ENCODE measurements around the gene PGAP6.
"Not testable (repeated sequence)": the region's sequence is repeated elsewhere in the genome, so short reads cannot be mapped to it uniquely, and the experiment has no call there.

Gene PGAP6

GRCh38 chr16:366476-366875 is 15.3 kb downstream of the PGAP6 start:
- no peak for DNase-seq

- no peak for DNase-seq
These were observed 16.9 kb downstream of the PGAP6 start for GRCh38 chr16:364595-365491.

- no peak for DNase-seq
These were observed 17.9 kb downstream of the PGAP6 start for GRCh38 chr16:363766-364490.

- DNase-seq: no peak
These were observed 18.5 kb downstream of the PGAP6 start for GRCh38 chr16:363110-363765.

- not testable (repeated sequence) for DNase-seq
These were observed 19.1 kb downstream of the PGAP6 start for GRCh38 chr16:362702-362999.

GRCh38 chr16:361872-362701 is 19.7 kb downstream of the PGAP6 start:
- peak; percentile 76 to 80 for DNase-seq

GRCh38 chr16:361341-361871 is 20.4 kb downstream of the PGAP6 start:
- no peak for DNase-seq

GRCh38 chr16:360698-361336 is 21.0 kb downstream of the PGAP6 start:
- DNase-seq: no peak

GRCh38 chr16:359871-360697 is 21.7 kb downstream of the PGAP6 start:
- DNase-seq: no peak

GRCh38 chr16:359067-359763 is 22.6 kb downstream of the PGAP6 start:
- DNase-seq: no peak

- DNase-seq: no peak
These were observed 25.0 kb downstream of the PGAP6 start for GRCh38 chr16:356741-357140.

- no peak for DNase-seq
These were observed 26.8 kb downstream of the PGAP6 start for GRCh38 chr16:354971-355461.

GRCh38 chr16:354291-354881 is 27.4 kb downstream of the PGAP6 start:
- DNase-seq: no peak

- no peak for DNase-seq
These were observed 28.1 kb downstream of the PGAP6 start for GRCh38 chr16:353404-354290.

GRCh38 chr16:352547-353403 is 29.0 kb downstream of the PGAP6 start, which contains the start of gene AXIN1:
AXIN1 (minus strand) TSS chr16:352723; CDS start chr16:347025, 5,698 bp downstream.
- DNase-seq: peak; percentile 100

- DNase-seq: no peak
These were observed 29.8 kb downstream of the PGAP6 start for GRCh38 chr16:351804-352520.

- no peak for DNase-seq
These were observed 31.6 kb downstream of the PGAP6 start for GRCh38 chr16:350203-350602.
